Left lung (tissue), 10 donors: ENCODE measurements around the gene SERPINB8. TPM values are rescaled to one million over a fixed set of nuclear protein-coding genes. Genes with fewer than 3 reads are reported as not detected.
A peak's percentile ranks its signal among the peaks of the same experiment; 100 is the strongest.

Source experiments
- ATAC-seq: fragments of 200-7000 bp; cut with Tn5 transposase; one replicate; pipeline ENCODE4 v1.9.1; 2020; ENCODE audit warnings: moderate library complexity
- DNase-seq, 4 donors: peaks; one replicate each; pipeline ENCODE4 v3.0.0-alpha.2; 2013 to 2020
- H3K27ac ChIP-seq, 2 donors: fragments of 200-600 bp; sonication (generic) in 1 of 2; one replicate each; pipeline versions ENCODE4 v1.5.0 to v1.8.0; 2020 to 2021
- H3K27me3 ChIP-seq, 2 donors: fragments of 200-600 bp; sonication (generic) in 1 of 2; one replicate each; pipeline versions ENCODE4 v1.5.0 to v1.8.0; 2020 to 2021
- H3K36me3 ChIP-seq, 2 donors: fragments of 200-600 bp; sonication (generic) in 1 of 2; one replicate each; pipeline versions ENCODE4 v1.5.0 to v1.8.0; 2020 to 2021
- H3K4me1 ChIP-seq, 2 donors: fragments of 200-600 bp; one replicate each; pipeline ENCODE4 v1.8.0; 2021
- H3K4me3 ChIP-seq, 2 donors: fragments of 200-600 bp; sonication (generic) in 1 of 2; one replicate each; pipeline versions ENCODE4 v1.5.0 to v1.8.0; 2020 to 2021; ENCODE audit warnings: mild to moderate bottlenecking in 1 of 2
- H3K9me3 ChIP-seq, 2 donors: fragments of 200-600 bp; sonication (generic) in 1 of 2; one replicate each; pipeline versions ENCODE4 v1.5.0 to v1.8.0; 2020 to 2021
- intact Hi-C, 2 donors: fragments of 100-400 bp; cut with DNase I; formaldehyde crosslinking; loops; one replicate each; pipeline versions ENCODE4 v1.11.2 to v1.14.2; 2022
- polyA plus RNA-seq, 6 donors: library from polyadenylated mRNA; unstranded; fragments of 120-200 nt; gene quantifications; one replicate each; pipeline ENCODE4 v1.2.1, GENCODE V29; 2013; ENCODE audit not compliant: insufficient read length in 6 of 6
- total RNA-seq, 2 donors: library from RNA; stranded (reverse); fragmentation: NEBNext Ultra II Directional; extraction: Animal tissue kit (Norgen Biotek cat#: 25700); gene quantifications; one replicate each; pipeline ENCODE4 v1.2.1, GENCODE V29; 2021
- TF ChIP-seq, protein P1 (sequence below), 2 donors: fragments of 200-600 bp; sonication (generic) in 1 of 2; IDR thresholded peaks; one replicate each; pipeline versions ENCODE4 v1.5.0 to v1.8.0; 2021; ENCODE audit warnings: antibody characterized with exemption in 2 of 2
- donor health status: DM: no; HTN: yes; CAD: no.
- donor health status: DM: no; HTN: no; CAD: no.

SERPINB8 gene
- total and polyA plus RNA-seq, 8 donors: 3.3 to 26.7 (median 3.9) TPM

DNA sequence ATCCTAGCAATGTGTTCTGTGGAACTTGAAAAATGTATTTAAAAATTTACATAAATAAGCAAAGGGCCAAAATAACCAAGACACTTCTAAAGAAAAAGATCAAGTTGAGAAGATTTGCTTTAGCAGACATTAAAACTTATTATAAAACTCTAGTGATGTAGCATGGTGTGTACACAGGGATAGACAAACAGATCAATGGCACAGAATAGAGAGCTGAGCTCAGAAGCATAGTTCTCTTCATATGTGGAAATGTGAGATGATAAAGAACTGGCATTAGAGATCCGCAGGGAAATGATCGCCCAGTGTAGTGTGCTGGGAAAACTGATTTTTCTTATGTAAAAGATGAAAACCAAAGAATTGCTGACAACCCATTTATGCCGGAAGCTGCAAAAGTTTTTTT, 39.4 kb downstream of the SERPINB8 start:
- TF ChIP-seq, protein P1, sequence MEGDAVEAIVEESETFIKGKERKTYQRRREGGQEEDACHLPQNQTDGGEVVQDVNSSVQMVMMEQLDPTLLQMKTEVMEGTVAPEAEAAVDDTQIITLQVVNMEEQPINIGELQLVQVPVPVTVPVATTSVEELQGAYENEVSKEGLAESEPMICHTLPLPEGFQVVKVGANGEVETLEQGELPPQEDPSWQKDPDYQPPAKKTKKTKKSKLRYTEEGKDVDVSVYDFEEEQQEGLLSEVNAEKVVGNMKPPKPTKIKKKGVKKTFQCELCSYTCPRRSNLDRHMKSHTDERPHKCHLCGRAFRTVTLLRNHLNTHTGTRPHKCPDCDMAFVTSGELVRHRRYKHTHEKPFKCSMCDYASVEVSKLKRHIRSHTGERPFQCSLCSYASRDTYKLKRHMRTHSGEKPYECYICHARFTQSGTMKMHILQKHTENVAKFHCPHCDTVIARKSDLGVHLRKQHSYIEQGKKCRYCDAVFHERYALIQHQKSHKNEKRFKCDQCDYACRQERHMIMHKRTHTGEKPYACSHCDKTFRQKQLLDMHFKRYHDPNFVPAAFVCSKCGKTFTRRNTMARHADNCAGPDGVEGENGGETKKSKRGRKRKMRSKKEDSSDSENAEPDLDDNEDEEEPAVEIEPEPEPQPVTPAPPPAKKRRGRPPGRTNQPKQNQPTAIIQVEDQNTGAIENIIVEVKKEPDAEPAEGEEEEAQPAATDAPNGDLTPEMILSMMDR (IDR thresholded peaks at IDR 0.05): no peak
- Histone ChIP-seq H3K4me3 (no peak overlapping the region), H3K9me3 (no peaks in the 10 kb centered on the region), H3K36me3 (no peaks in the 10 kb centered on the region), H3K4me1 (no peaks in the 10 kb centered on the region), H3K27ac (no peak overlapping the region), H3K27me3 (no peaks in the 10 kb centered on the region)
- intact Hi-C loops: no loop called here
- DNase-seq (no peak), ATAC-seq (no peak)

DNA sequence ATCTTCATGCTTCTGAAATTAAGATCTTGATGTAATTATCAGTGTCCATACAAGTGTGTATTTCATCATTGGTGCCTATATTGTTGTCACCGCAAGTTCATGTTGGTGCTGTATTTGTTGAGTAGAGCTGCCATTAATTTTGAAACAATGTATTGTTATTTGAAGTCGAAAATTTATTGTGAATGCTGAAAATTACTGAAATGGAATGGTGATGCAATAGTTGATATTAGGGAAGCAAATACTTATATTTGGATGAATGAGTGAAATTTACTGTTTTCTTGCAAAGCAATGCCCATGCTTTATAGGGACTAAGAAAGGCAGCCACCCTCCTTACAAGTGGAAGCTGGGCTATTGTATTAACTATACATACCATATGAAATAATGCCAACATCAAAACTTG, 41.6 kb downstream of the SERPINB8 start:
- no peaks in the 10 kb centered on the region for H3K27me3 ChIP-seq
- TF ChIP-seq, protein P1 (IDR thresholded peaks at IDR 0.05): no peak
- H3K4me1 ChIP-seq: no peaks in the 10 kb centered on the region
- H3K36me3 ChIP-seq: no peaks in the 10 kb centered on the region
- H3K27ac ChIP-seq: no peak overlapping the region
- DNase-seq (no peak), ATAC-seq (no peak)
- no peak overlapping the region for H3K4me3 ChIP-seq
- H3K9me3 ChIP-seq: no peaks in the 10 kb centered on the region
- intact Hi-C loops: no loop called here

DNA sequence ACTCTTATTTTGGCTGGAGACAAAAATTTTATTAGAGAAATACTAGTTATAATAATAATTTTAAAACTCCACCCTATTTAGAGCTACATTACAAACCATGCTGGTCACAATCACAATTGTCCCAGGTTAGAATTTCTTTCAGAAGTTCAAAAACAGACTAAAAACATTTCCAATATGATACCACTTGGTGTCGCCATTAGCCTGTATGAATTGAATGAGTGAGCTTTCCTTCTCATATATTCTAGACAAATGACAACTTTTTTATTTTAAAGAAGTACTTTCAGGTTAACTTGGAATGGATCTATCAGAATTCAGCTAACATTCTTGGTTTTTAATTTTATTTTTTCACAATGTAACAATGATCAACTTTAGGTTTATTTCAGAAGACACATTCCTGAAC, 48.0 kb downstream of the SERPINB8 start:
- intact Hi-C loops: no loop called here
- ATAC-seq: peak; percentile 21
- Histone ChIP-seq H3K4me1 (no peaks in the 10 kb centered on the region), H3K36me3 (no peaks in the 10 kb centered on the region), H3K27ac (no peak overlapping the region), H3K9me3 (no peaks in the 10 kb centered on the region), H3K27me3 (no peaks in the 10 kb centered on the region), H3K4me3 (no peak overlapping the region)
- TF ChIP-seq, protein P1 (IDR thresholded peaks at IDR 0.05): no peak
- peak in 1 of 4 donors; percentile 20 for DNase-seq

DNA sequence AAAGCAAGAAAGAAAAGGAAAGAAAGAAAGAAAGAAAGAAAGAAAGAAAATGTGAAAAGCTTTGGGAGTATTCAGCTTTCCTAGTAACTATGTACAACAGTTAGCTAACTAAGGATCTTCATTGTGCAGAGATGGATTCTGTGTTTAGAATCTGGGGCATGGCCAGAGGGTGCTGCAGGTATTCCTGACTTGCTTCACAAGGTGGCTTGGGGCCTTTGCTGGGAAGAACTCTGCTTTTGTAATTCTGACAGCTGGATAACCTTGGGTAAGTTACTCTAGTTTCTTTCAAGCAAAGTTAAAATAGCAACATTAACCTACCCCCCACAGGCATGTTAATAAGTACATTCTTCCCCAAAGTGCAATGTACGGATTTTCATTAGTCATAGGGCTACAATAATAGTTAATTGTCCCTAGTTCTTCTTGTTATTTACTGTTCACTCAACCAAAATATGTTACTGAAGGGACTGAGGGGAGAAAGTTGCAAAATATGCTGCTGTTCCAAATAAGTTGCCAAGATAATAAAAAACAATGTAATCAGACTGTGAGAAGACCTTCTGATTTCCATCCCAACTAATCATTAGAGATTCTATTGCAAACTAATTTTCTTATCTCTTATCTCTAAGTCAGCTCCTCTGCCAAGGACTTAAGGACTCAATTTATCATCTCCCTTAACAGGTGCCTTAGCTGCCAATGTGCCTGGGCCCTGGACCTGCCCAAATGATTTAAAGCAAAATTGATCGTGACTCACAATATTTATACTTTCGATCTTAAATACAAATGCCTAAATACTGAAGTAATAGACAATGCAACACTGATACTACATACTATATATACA, 50.3 kb downstream of the SERPINB8 start:
- no peak overlapping the region for H3K4me3 ChIP-seq
- H3K27ac ChIP-seq: no peak overlapping the region
- no peak for DNase-seq
- TF ChIP-seq, protein P1 (IDR thresholded peaks at IDR 0.05): no peak
- no peak for ATAC-seq
- no peaks in the 10 kb centered on the region for H3K4me1 ChIP-seq
- H3K27me3 ChIP-seq: no peaks in the 10 kb centered on the region
- H3K36me3 ChIP-seq: no peaks in the 10 kb centered on the region
- no peaks in the 10 kb centered on the region for H3K9me3 ChIP-seq
- intact Hi-C loops: no loop called here

DNA sequence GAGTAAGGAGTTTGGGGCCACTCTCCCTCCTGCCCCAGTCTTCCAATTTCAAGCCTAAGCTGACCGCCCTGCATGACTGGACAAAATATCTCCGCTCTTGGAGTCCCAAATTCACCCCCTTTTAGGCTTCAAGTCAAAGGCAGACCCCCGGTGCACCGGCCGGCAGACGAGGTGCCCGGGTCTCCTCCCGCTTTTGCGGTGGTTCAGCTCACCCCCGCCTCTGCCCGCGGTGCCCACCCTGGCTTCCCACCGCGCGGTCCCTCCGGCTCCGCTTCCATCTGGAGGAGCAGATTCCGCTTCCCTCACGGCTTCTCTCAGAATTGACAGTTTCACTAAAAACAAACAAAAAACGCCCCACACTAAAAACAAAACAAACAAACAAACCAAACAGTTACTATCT, 56.5 kb downstream of the SERPINB8 start:
- ATAC-seq (no peak), DNase-seq (peak in 1 of 4 donors; percentile 70)
- Histone ChIP-seq H3K36me3 (no peaks in the 10 kb centered on the region), H3K27me3 (no peaks in the 10 kb centered on the region), H3K9me3 (no peaks in the 10 kb centered on the region), H3K4me1 (no peaks in the 10 kb centered on the region), H3K27ac (no peak overlapping the region), H3K4me3 (no peak overlapping the region)
- intact Hi-C loops: no loop called here
- TF ChIP-seq, protein P1 (IDR thresholded peaks at IDR 0.05): no peak
